ENCODE measurements around the gene ZDHHC17. TPM values are rescaled to one million over a fixed set of nuclear protein-coding genes. Genes with fewer than 3 reads are reported as not detected.
"Not testable (repeated sequence)": the region's sequence is repeated elsewhere in the genome, so short reads cannot be mapped to it uniquely, and the experiment has no call there.

ZDHHC17 gene
- total and polyA plus RNA-seq, 2 of the 13 experiments (the other 11 are each of a cell fraction or from before 2014, with no cell fraction given) = 36.7 to 38.5 TPM

GRCh38 chr12:76779310-76779709 is 15.4 kb downstream of the ZDHHC17 start:
- H3K27ac ChIP-seq (ENCODE audit: extremely low read length, insufficient read depth, low read length); H3K9ac ChIP-seq (ENCODE audit: insufficient read depth, low read depth, low read length); H3K27me3 ChIP-seq (ENCODE audit: control insufficient read depth in 1 of 2, insufficient read depth in 2 of 2, low read length in 2 of 2); DNase-seq (ENCODE audit: low spot score); H3K36me3 ChIP-seq (replicated peaks in 1 of 2; ENCODE audit: control insufficient read depth in 1 of 2, insufficient read depth in 2 of 2, low read length in 2 of 2); ATAC-seq; H3K4me3 ChIP-seq (replicated peaks in 1 of 3; ENCODE audit: insufficient read depth in 1 of 3, low read depth in 2 of 3, low read length in 3 of 3); POLR2A ChIA-PET; FAIRE-seq; BruUV-seq (replicated peaks); H2AFZ ChIP-seq (ENCODE audit: low read length); in situ Hi-C loops (cut with HindIII; ENCODE audit: extremely low pct_ligation_motif_present, low pct_unique_long_range_greater_than_20kb); H3K9me3 ChIP-seq (ENCODE audit: low read length); H4K20me1 ChIP-seq (ENCODE audit: insufficient read depth, low read length); CTCF ChIA-PET (ENCODE audit: low intra/inter-chr PET ratio, low total read pairs); H3K4me2 ChIP-seq (ENCODE audit: low read depth, low read length); intact Hi-C loops (cut with micrococcal nuclease; ENCODE audit: unreplicated experiment): not testable (repeated sequence)
- WGBS (ENCODE audit: low lambda C conversion rate) = 93% methylated on average over 5 of the region's 5 CpGs
- Histone ChIP-seq H3K4me1 (ENCODE audit: insufficient read depth, low read length) (peaks cover 18% of the 10 kb centered on the region), H3K79me2 (ENCODE audit: insufficient read depth, low read length) (peaks cover 76% of the 10 kb centered on the region)

- no peak for FAIRE-seq
- WGBS (ENCODE audit: low lambda C conversion rate) = 100% methylated on average over 3 of the region's 3 CpGs
- H2AFZ ChIP-seq (ENCODE audit: low read length) = no peak overlapping the region
- ATAC-seq = no peak
- ChIA-PET CTCF (ENCODE audit: low intra/inter-chr PET ratio, low total read pairs) (interaction anchor here (0.6 kb wide), 1 partner anchor 97 kb away, joined by 3 read pairs; no protein-coding TSS in a partner anchor), POLR2A (no interaction called here)
- no peaks in the 10 kb centered on the region for H3K9me3 ChIP-seq (ENCODE audit: low read length)
- in situ Hi-C loops (cut with HindIII; ENCODE audit: extremely low pct_ligation_motif_present, low pct_unique_long_range_greater_than_20kb) (no loop called here), intact Hi-C loops (cut with micrococcal nuclease; ENCODE audit: unreplicated experiment) (no loop called here)
- peaks cover 5% of the 10 kb centered on the region; the same call in 1 of the 2 replicates for H4K20me1 ChIP-seq (ENCODE audit: insufficient read depth, low read length)
- H3K4me2 ChIP-seq (ENCODE audit: low read depth, low read length) = no peak overlapping the region
- peaks cover 18% of the 10 kb centered on the region for H3K4me1 ChIP-seq (ENCODE audit: insufficient read depth, low read length)
- no TSS peak for BruUV-seq (replicated peaks)
- H3K36me3 ChIP-seq (replicated peaks in 1 of 2; ENCODE audit: control insufficient read depth in 1 of 2, insufficient read depth in 2 of 2, low read length in 2 of 2) = no peaks in the 10 kb centered on the region
- no peak overlapping the region for H3K9ac ChIP-seq (ENCODE audit: insufficient read depth, low read depth, low read length)
- no peaks in the 10 kb centered on the region for H3K27me3 ChIP-seq (ENCODE audit: control insufficient read depth in 1 of 2, insufficient read depth in 2 of 2, low read length in 2 of 2)
- DNase-seq (ENCODE audit: low spot score) = no peak
- H3K4me3 ChIP-seq (replicated peaks in 1 of 3; ENCODE audit: insufficient read depth in 1 of 3, low read depth in 2 of 3, low read length in 3 of 3) = no peak overlapping the region
- no peak overlapping the region for H3K27ac ChIP-seq (ENCODE audit: extremely low read length, insufficient read depth, low read length)
- peaks cover 72% of the 10 kb centered on the region for H3K79me2 ChIP-seq (ENCODE audit: insufficient read depth, low read length)
- TF ChIP-seq SAFB2 (CRISPR knock-in tag; IDR thresholded peaks at IDR 0.05; ENCODE audit: borderline replicate concordance, low read depth) (no peak), CC2D1A (CRISPR knock-in tag; IDR thresholded peaks at IDR 0.05) (no peak), CAMTA2 (CRISPR knock-in tag; IDR thresholded peaks at IDR 0.05; ENCODE audit: borderline replicate concordance) (no peak), PRPF4 (IDR thresholded peaks at IDR 0.05; ENCODE audit: low read depth, low read length, poor library complexity, severe bottlenecking) (no peak), TERF1 (CRISPR knock-in tag; IDR thresholded peaks at IDR 0.05) (no peak), NR2C2 (CRISPR knock-in tag; IDR thresholded peaks at IDR 0.05; ENCODE audit: borderline replicate concordance) (no peak), ZNF281 (CRISPR knock-in tag; IDR thresholded peaks at IDR 0.05; ENCODE audit: borderline replicate concordance) (no peak), ZNF484 (CRISPR knock-in tag; IDR thresholded peaks at IDR 0.05; ENCODE audit: borderline replicate concordance, low read depth) (no peak), ZNF326 (CRISPR knock-in tag; IDR thresholded peaks at IDR 0.05; ENCODE audit: borderline replicate concordance) (no peak), ZNF343 (CRISPR knock-in tag; IDR thresholded peaks at IDR 0.05) (no peak), ATF6 (CRISPR knock-in tag; conservative IDR thresholded peaks at IDR 0.05) (no peak), FOXM1 (CRISPR knock-in tag; IDR thresholded peaks at IDR 0.05) (no peak), MAFG (CRISPR knock-in tag; IDR thresholded peaks at IDR 0.05) (no peak)
Observed at GRCh38 chr12:76781321-76781720, 17.4 kb downstream of the ZDHHC17 start.

All from HepG2 (cell line).